ENCODE results near the gene BIRC6.

DNA sequence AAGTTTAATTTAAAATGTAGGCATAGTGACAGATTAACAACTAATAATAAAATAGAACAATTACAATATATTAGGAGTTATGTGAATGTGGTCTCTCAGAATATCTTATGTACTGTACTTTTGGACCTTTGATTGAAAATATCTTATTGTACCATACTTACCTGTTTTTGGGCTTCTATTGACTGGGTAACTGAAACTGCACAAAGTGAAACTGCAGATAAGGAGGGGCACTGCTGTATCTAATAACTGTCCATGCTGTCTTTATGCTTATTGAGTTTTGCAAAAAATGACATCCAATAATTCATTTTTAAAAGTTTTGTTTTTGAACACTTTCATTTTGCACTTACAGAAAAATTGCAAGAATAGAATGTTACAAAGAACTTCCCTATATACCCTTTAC is 19.9 kb downstream of the BIRC6 start:
- TF ChIP-seq BCL3 (IDR thresholded peaks at IDR 0.05) (no peak), SMC3 (IDR thresholded peaks at IDR 0.05) (no peak), POLR2A (IDR thresholded peaks at IDR 0.05; ENCODE audit: low read length) (no peak), CTCF (IDR thresholded peaks at IDR 0.05) (no peak), RNF2 (IDR thresholded peaks at IDR 0.05; ENCODE audit: borderline replicate concordance, low read depth) (no peak), JUNB (IDR thresholded peaks at IDR 0.05) (no peak)
- TF ChIP-seq, protein P1, sequence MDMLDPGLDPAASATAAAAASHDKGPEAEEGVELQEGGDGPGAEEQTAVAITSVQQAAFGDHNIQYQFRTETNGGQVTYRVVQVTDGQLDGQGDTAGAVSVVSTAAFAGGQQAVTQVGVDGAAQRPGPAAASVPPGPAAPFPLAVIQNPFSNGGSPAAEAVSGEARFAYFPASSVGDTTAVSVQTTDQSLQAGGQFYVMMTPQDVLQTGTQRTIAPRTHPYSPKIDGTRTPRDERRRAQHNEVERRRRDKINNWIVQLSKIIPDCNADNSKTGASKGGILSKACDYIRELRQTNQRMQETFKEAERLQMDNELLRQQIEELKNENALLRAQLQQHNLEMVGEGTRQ (IDR thresholded peaks at IDR 0.05): no peak
- TF ChIP-seq, protein P2, sequence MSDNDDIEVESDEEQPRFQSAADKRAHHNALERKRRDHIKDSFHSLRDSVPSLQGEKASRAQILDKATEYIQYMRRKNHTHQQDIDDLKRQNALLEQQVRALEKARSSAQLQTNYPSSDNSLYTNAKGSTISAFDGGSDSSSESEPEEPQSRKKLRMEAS (IDR thresholded peaks at IDR 0.05): no peak
